ENCODE results near the gene JMJD1C. TPM values are rescaled to one million over a fixed set of nuclear protein-coding genes. Genes with fewer than 3 reads are reported as not detected.

The JMJD1C gene
- total RNA-seq, 2 experiments from 2014 or later, result 389 to 399 TPM

DNA sequence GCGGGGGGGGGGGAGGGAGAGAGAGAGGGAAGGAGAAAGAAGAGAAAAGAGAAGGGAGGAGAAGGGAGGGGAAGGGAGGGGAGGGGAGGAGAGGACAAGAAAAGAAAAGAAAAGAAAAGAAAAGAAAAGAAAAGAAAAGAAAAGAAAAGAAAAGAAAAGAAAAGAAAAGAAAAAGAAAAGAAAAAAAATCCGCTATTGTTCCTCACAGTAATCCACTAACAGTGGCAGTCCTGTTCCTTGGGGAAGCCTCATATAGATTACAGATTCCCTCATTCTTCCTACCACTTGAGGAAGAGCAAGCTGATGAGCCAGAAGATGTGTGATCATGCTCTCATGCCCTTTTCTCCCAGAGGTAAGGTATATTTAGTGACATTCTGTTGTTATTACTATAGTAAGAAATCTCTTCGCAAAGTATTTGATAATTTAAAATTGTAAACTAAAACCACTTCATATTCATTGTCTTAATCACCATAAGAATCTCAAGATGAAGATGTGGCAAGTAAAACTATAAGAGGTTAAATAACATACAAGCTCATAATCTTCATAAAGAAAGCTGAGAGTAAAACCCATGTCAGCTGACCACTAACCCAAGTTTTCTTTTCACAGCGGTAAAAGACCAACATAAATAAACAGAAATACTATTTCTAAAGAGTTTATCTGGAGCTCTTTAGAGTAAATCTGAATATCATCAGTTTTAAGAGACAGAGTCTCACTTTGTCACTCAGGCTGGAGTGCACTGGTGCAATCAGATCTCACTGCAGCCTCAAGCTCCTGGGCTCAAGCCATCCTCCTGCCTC, 128.1 kb downstream of the JMJD1C start:
- TF ChIP-seq CTCF (IDR thresholded peaks at IDR 0.05), result no peak
- no peaks in the 10 kb centered on the region for H3K27me3 Mint-ChIP-seq

GRCh38 chr10:63331586-63331985, 134.2 kb downstream of the JMJD1C start:
- no peak overlapping the region for H3K27ac Mint-ChIP-seq
- CTCF ChIA-PET, result interaction anchor here (1.5 kb wide), 1 partner anchor 15 kb away, joined by 3 read pairs; no protein-coding TSS in a partner anchor
- no peaks in the 10 kb centered on the region for H3K27me3 Mint-ChIP-seq
- H3K4me3 Mint-ChIP-seq, result no peak overlapping the region
- no peak overlapping the region for H3K4me3 ChIP-seq (ENCODE audit: low read length)
- no peak for TF ChIP-seq CTCF (IDR thresholded peaks at IDR 0.05)
- H3K27me3 ChIP-seq (ENCODE audit: control insufficient read depth in 1 of 2, insufficient read depth in 2 of 2, low read length in 2 of 2), result no peaks in the 10 kb centered on the region
- DNase-seq (no peak), ATAC-seq (ENCODE audit: poor library complexity) (no peak)
- H3K9me3 ChIP-seq (ENCODE audit: control insufficient read depth in 1 of 2, insufficient read depth in 1 of 2, low read length in 2 of 2), result no peaks in the 10 kb centered on the region
- H3K4me1 ChIP-seq (ENCODE audit: insufficient read depth, low read length), result no peaks in the 10 kb centered on the region
- H3K36me3 ChIP-seq (ENCODE audit: insufficient read depth, low read length), result no peaks in the 10 kb centered on the region
- H3K36me3 Mint-ChIP-seq (ENCODE audit: low read depth), result no peaks in the 10 kb centered on the region
- no peaks in the 10 kb centered on the region for H3K9me3 Mint-ChIP-seq
- POLR2A ChIA-PET, result no interaction called here
- no peak overlapping the region for H3K27ac ChIP-seq (ENCODE audit: low read depth in 1 of 2, low read length in 2 of 2)
- intact Hi-C loops (cut with DNase I, micrococcal nuclease), result no loop called here
- peaks cover 5% of the 10 kb centered on the region for H3K4me1 Mint-ChIP-seq (ENCODE audit: low read depth)

More for the DNA sequence above, 128.1 kb downstream of the JMJD1C start:
- Histone ChIP-seq H3K4me1 (ENCODE audit: insufficient read depth, low read length) (no peaks in the 10 kb centered on the region), H3K27ac (ENCODE audit: low read depth in 1 of 2, low read length in 2 of 2) (no peak overlapping the region), H3K36me3 (ENCODE audit: insufficient read depth, low read length) (peaks cover 3% of the 10 kb centered on the region), H3K9me3 (ENCODE audit: control insufficient read depth in 1 of 2, insufficient read depth in 1 of 2, low read length in 2 of 2) (no peaks in the 10 kb centered on the region), H3K4me3 (ENCODE audit: low read length) (no peak overlapping the region), H3K27me3 (ENCODE audit: control insufficient read depth in 1 of 2, insufficient read depth in 2 of 2, low read length in 2 of 2) (no peaks in the 10 kb centered on the region)
- no peak overlapping the region for H3K27ac Mint-ChIP-seq
- no peak overlapping the region for H3K4me3 Mint-ChIP-seq
- DNase-seq, result no peak
- POLR2A ChIA-PET, result interaction anchor here (0.6 kb wide), 1 partner anchor 19 kb away, joined by 3 read pairs; no protein-coding TSS in a partner anchor
- ATAC-seq (ENCODE audit: poor library complexity), result no peak
- no peaks in the 10 kb centered on the region for H3K9me3 Mint-ChIP-seq
- intact Hi-C loops (cut with DNase I, micrococcal nuclease), result loop anchor here in 1 of 2 experiments (2.0 kb wide), 1 partner anchor 33 kb away; no protein-coding TSS in a partner anchor
- H3K4me1 Mint-ChIP-seq (ENCODE audit: low read depth), result peaks cover 13% of the 10 kb centered on the region
- CTCF ChIA-PET, result no interaction called here
- peaks cover 6% of the 10 kb centered on the region for H3K36me3 Mint-ChIP-seq (ENCODE audit: low read depth)

- no peak overlapping the region for H3K27ac ChIP-seq (ENCODE audit: low read depth in 1 of 2, low read length in 2 of 2)
- CTCF ChIA-PET, result interaction anchor here (0.7 to 1.3 kb wide), 2 partner anchors 305 to 396 kb away, joined by 3 read pairs; no protein-coding TSS in a partner anchor
- DNase-seq (no peak), ATAC-seq (ENCODE audit: poor library complexity) (no peak)
- no peaks in the 10 kb centered on the region for H3K36me3 Mint-ChIP-seq (ENCODE audit: low read depth)
- no peaks in the 10 kb centered on the region for H3K9me3 Mint-ChIP-seq
- H3K4me1 Mint-ChIP-seq (ENCODE audit: low read depth), result peaks cover 12% of the 10 kb centered on the region
- H3K4me3 ChIP-seq (ENCODE audit: low read length), result no peak overlapping the region
- no peak overlapping the region for H3K4me3 Mint-ChIP-seq
- no peak overlapping the region for H3K27ac Mint-ChIP-seq
- no peak for TF ChIP-seq CTCF (IDR thresholded peaks at IDR 0.05)
- no peaks in the 10 kb centered on the region for H3K4me1 ChIP-seq (ENCODE audit: insufficient read depth, low read length)
- H3K9me3 ChIP-seq (ENCODE audit: control insufficient read depth in 1 of 2, insufficient read depth in 1 of 2, low read length in 2 of 2), result no peaks in the 10 kb centered on the region
- POLR2A ChIA-PET, result no interaction called here
- H3K27me3 ChIP-seq (ENCODE audit: control insufficient read depth in 1 of 2, insufficient read depth in 2 of 2, low read length in 2 of 2), result no peaks in the 10 kb centered on the region
- H3K27me3 Mint-ChIP-seq, result no peaks in the 10 kb centered on the region
- H3K36me3 ChIP-seq (ENCODE audit: insufficient read depth, low read length), result no peaks in the 10 kb centered on the region
- intact Hi-C loops (cut with DNase I, micrococcal nuclease), result no loop called here
These were observed 141.3 kb downstream of the JMJD1C start for GRCh38 chr10:63324495-63324854.

Measured in CD4-positive, alpha-beta T cell (primary cell).